DMS153 treated with DMSO at 0.1 percent for 48 hours (cell line): Measurements from ENCODE around the gene GIMAP4.
"Not testable (repeated sequence)": the region's sequence is repeated elsewhere in the genome, so short reads cannot be mapped to it uniquely, and the experiment has no call there.

Source experiments
- DNase-seq: peaks from one replicate; lab custom pipeline; 2025; ENCODE audit not compliant: unreplicated experiment; lab: John Stamatoyannopoulos, UW

GIMAP4 gene

GRCh38 chr7:150579979-150580637 lies 12.9 kb downstream of the GIMAP4 start:
- DNase-seq: not testable (repeated sequence)

GRCh38 chr7:150580638-150581394 lies 13.6 kb downstream of the GIMAP4 start:
- peak; percentile 45 for DNase-seq

- DNase-seq: no peak
Observed at GRCh38 chr7:150585199-150585598, 18.0 kb downstream of the GIMAP4 start.

DNA sequence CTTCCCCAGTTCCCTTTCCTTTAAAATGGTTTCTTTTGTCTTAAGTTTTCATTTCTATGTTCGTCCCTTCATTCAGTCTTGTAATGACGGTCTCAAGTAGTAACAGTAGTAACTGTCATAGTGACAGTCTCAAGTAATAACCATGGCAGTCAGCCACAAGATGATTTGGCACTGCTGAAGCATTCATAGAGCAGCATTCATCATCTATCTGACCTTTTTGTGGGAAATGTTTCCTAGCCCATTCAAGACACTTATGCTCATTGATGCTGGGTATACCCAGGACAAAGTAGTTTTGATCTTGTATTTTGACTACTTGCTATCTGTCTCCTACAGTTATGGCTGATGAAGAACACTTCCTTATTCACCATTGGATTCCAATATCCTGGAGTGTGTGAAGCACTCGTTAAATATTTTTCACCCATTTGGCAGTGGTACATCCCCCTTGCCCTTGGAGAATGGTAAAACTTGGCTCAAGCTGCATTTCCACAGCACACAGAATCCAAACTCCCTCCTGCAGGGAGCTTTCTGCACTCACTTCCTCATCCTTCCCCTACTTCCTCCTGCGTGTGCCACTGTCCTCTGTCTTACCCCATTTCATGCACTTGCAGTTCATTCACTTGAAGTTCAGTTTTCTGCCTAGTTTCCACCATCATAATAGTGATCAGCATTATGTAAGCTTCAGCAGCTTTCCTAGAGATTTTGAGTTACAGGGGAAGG lies 19.0 kb downstream of the GIMAP4 start:
- no peak for DNase-seq

DNA sequence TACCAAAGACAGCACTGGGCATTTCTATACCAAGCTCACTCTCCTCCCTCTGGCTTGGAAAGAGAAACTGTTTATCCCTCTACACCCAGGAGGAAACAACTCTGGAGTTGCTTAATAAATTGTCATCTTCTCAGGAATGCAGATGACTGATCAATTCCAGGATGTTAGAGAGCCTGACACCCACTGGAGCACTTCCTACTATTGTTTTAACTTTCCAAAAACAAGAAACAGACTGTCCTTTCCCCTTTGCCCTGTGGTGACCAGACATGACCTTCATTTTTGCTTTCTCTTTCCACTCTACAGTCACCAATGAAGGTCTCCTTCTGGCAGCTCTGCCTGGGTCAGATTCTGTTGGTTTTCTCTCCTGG lies 19.6 kb downstream of the GIMAP4 start:
- DNase-seq: no peak

GRCh38 chr7:150587551-150587950 lies 20.4 kb downstream of the GIMAP4 start:
- no peak for DNase-seq

DNA sequence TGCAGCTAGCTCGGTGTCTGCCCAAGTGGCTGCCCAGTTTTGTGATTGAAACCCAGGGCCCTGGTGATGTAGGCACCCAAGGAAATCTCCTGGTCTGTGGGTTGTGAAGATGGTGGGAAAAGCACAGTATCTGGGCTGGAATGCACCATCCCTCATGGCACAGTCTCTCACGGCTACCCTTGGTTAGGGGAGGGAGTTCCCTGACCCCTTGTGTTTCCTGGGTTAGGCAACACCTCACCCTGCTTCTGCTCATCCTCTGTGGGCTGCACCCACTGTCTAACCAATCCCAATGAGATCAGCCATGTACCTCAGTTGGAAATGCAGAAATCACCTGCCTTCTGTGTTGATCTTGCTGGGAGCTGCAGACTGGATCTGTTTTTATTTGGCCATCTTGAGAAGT lies 27.6 kb downstream of the GIMAP4 start:
- DNase-seq: no peak

DNA sequence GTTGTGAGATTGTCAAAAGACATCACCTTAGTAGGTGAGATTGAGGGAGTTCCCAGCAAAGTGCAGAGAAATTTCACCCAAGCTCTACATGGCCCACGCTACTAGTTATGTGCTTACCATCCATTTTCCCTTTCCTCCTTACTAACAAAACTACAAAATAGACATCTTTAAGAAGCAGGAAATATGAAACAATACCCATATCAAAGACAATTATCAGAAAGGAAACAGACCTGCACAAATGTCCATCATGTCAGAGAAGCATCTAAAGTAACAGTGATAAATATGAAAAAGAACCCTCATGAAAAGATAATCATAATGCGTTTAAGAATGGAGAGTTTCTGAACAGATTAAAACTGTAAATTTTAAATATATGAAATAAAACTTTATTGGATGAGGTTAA lies 28.2 kb downstream of the GIMAP4 start:
- no peak for DNase-seq

DNA sequence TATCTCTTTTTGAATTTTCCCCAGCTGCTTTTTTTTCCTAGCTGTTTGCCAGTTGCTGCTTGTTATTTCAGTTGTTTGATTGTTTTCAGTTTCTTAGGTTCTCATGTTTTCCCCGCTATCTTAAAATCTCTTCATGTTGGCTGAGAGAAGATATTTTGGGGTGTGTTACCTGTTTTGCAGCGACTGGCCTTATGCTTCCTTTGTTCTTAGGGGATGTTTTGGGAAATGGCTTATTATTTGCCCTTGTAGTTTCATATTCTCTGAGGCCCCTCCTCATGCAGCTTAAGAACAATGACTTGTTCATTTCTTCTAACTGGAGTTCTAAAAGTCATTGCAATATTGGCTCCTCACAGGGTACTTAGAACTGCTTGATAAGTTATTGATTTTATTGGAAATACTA lies 36.4 kb downstream of the GIMAP4 start:
- DNase-seq: not testable (repeated sequence)

DNA sequence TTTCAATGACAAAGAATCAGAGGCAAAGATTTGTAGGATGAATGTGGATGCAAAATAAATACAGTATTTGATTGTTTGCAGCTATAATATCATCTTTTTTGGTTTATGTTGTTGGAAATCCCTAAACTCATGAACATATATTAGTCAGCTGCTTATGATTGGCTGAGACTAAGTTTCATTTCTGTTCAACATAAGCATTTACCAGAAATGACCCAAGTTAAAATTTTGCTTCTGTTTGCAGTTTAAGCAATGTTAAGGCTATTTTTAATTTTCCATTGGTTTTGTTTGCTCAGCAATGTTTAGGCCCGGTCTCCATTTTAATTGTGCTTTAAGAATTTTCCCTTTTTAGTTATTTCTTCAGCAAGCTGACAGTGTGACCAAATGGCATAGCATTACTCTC lies 43.0 kb downstream of the GIMAP4 start:
- DNase-seq: no peak

DNA sequence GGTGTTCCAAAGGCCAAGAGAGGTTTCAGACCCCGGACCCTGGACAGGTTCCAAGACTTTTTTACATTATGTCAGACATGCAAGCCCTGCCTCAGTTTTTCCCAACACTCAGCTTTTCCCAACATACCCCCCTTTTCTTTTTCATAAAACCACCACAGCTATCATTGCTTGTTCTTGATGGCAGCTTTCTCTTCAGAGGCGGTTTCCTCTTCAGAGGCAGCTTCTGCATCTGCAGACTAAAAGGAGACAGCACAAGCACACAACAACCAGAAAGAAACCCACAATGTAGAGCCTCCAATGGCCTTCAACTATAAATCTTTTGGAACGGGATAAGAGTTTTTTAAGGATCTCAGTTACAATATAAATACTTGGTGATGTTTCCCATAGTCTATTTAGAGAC lies 45.7 kb downstream of the GIMAP4 start:
- no peak for DNase-seq

- no peak for DNase-seq
Observed at GRCh38 chr7:150613880-150614279, 46.7 kb downstream of the GIMAP4 start.

DNA sequence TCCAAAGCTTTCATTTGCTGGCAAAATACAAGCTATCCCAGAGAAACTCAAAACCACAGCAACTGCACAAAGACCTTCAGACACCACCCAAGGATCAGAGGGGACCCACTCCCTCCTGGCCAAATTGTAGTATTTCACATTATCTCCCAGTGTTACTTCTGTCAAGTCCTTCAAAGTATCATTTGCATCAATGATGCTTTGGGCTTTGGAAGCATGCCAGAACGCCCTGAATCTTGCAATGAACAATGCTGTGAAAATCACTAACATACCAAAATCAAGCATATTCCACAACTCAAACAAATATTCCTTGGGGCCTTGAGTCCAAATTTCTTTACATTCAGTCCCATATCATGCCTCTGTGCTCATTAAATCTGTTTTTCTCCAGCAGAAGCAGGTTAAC lies 47.2 kb downstream of the GIMAP4 start:
- not testable (repeated sequence) for DNase-seq

- DNase-seq: peak; percentile 29
Observed at GRCh38 chr7:150615221-150615755, 48.1 kb downstream of the GIMAP4 start.

DNA sequence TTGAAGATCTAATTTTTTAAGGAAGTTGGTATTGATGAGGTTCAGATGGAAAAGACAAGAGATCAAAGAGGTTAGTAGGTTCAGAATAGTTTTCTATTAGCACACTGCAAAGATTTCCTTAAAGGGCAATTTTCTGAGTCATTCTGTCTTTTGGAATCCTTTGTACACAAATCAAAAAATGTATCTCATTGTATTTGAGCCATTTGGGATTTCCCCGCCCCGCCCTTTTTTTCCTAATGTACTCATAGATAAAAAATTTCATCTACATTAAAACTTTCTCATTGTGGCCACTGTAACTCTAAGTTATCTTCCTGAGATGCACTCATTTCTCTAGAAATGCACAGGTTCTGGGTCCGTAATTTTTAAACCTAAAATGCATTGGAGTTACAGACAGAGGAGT lies 52.9 kb downstream of the GIMAP4 start:
- no peak for DNase-seq

DNA sequence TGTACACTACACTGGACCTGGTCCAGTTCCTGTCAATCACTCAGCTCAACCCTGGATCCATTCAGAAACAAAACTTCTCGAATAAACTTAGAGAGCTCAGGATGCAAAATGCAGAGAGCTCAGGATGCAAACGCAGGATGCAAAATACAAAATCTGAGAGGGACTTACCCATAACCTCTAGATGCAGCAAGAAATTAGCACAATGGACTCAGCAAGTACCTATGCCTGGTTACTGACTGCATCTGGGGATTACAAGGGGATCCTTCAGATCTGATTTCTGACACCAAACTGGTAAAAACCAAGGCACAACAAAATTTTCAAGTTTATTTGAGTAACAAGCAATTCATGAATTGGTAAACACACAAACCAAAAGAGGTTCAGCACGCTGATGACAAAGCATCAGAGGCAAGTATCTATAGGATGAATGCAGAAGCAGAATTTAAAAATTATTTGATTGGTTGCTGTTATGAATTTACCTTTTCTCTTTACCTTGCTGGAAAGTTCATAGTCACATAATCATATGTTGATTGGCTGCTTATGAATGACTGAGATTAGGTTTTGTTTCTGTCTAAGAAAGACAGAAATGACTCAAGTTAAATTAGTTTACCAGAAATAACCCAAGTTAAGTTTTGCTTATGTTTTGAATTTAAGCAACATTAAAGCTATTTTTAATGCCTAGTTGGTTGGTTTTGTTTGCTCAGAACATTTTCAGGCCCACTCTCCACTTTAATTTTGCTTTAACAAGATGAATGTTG lies 53.6 kb downstream of the GIMAP4 start:
- DNase-seq: no peak

DNA sequence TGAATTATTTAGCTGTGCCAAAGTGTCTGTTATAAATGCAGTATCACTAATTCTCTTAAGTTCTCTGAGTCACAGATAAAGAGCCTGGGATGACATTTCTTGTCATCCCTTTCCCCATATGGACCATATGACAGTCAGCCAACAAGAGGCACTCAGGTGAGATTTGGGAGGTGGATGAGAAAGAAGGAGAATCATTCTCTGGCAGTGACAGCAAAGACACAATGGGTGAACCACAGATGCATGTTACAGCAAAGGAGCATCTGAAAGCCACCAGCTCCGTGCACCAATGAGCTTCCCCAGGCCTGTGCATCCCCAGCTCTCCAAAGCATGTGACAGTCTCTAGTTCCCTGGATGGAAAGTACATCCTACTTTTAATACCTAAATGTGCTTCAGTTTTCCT lies 54.2 kb downstream of the GIMAP4 start:
- no peak for DNase-seq
